Tibial artery (tissue), 4 donors: ENCODE measurements around the gene PTPRG.

Experiments
- DNase-seq, 2 donors: peaks; one replicate each; pipeline ENCODE4 v3.0.0-alpha.2; 2019
- H3K27ac ChIP-seq, 2 donors: fragments of 200-600 bp; sonication (generic) in 1 of 2; 1 replicate in 1 of 2; 2 replicates in 1 of 2; pipeline ENCODE4 v1.5.1; 2018 to 2019; ENCODE audit warnings: mild to moderate bottlenecking in 1 of 2
- H3K27me3 ChIP-seq, 2 donors: fragments of 200-600 bp; sonication (generic) in 1 of 2; one replicate each; pipeline versions ENCODE4 v1.5.1 to v1.6.0; 2016 to 2019
- H3K36me3 ChIP-seq, 3 donors: fragments of 200-600 bp; sonication (generic) in 2 of 3; one replicate each; pipeline ENCODE4 v1.5.1; 2016 to 2019; ENCODE audit warnings: mild to moderate bottlenecking in 2 of 3
- H3K4me1 ChIP-seq, 4 donors: fragments of 200-600 bp; sonication (generic) in 2 of 4; 1 replicate in 3 of 4; 2 replicates in 1 of 4; pipeline ENCODE4 v1.5.1; 2016 to 2019
- H3K4me3 ChIP-seq, 2 donors: fragments of 200-600 bp; sonication (generic) in 1 of 2; 1 replicate in 1 of 2; 2 replicates in 1 of 2; pipeline ENCODE4 v1.5.1; 2018 to 2019; ENCODE audit warnings: mild to moderate bottlenecking in 2 of 2
- H3K9me3 ChIP-seq, 3 donors: fragments of 200-600 bp; sonication (generic) in 1 of 3; one replicate each; pipeline ENCODE4 v1.5.1; 2016 to 2019
- CTCF ChIP-seq, 2 experiments: fragments of 200-600 bp in 1 of 2; fragments of 450-650 bp in 1 of 2; IDR thresholded peaks; one replicate each; pipeline ENCODE4 v1.5.1; 2017 to 2019; ENCODE audit warnings: antibody characterized with exemption in 2 of 2, mild to moderate bottlenecking in 1 of 2, moderate library complexity in 1 of 2
- intact Hi-C: fragments of 100-400 bp; cut with DNase I; formaldehyde crosslinking; loops from one replicate; pipeline ENCODE4 v1.15.0; 2023; ENCODE audit warnings: low total_unique reads

Gene PTPRG

GRCh38 chr3:62225051-62225450, 663.7 kb downstream of the PTPRG start:
- Histone ChIP-seq H3K27me3 (no peaks in the 10 kb centered on the region), H3K9me3 (no peaks in the 10 kb centered on the region), H3K27ac (no peak overlapping the region), H3K36me3 (peaks cover 25 to 57% (median 33%) of the 10 kb centered on the region in 3 donors), H3K4me1 (no peaks in the 10 kb centered on the region), H3K4me3 (no peak overlapping the region)
- intact Hi-C loops = no loop called here
- DNase-seq = no peak
- TF ChIP-seq CTCF (IDR thresholded peaks at IDR 0.05) = no peak

- intact Hi-C loops = no loop called here
These were observed 665.4 kb downstream of the PTPRG start for GRCh38 chr3:62226601-62227339.

GRCh38 chr3:62228467-62228866, 667.1 kb downstream of the PTPRG start:
- no peaks in the 10 kb centered on the region for H3K4me1 ChIP-seq
- no peak for TF ChIP-seq CTCF (IDR thresholded peaks at IDR 0.05)
- intact Hi-C loops = no loop called here
- no peak overlapping the region for H3K27ac ChIP-seq
- no peak for DNase-seq
- H3K9me3 ChIP-seq = no peaks in the 10 kb centered on the region
- peaks cover 0 to 32% (median 17%) of the 10 kb centered on the region in 3 donors for H3K36me3 ChIP-seq
- H3K27me3 ChIP-seq = no peaks in the 10 kb centered on the region
- no peak overlapping the region for H3K4me3 ChIP-seq

More at GRCh38 chr3:62226601-62227339, 665.4 kb downstream of the PTPRG start:
- Histone ChIP-seq H3K27me3 (no peaks in the 10 kb centered on the region), H3K4me1 (no peaks in the 10 kb centered on the region), H3K4me3 (no peak overlapping the region), H3K36me3 (peaks cover 12 to 45% (median 21%) of the 10 kb centered on the region in 3 donors), H3K27ac (no peak overlapping the region), H3K9me3 (no peaks in the 10 kb centered on the region)
- no peak for DNase-seq
- TF ChIP-seq CTCF (IDR thresholded peaks at IDR 0.05) = no peak

DNA sequence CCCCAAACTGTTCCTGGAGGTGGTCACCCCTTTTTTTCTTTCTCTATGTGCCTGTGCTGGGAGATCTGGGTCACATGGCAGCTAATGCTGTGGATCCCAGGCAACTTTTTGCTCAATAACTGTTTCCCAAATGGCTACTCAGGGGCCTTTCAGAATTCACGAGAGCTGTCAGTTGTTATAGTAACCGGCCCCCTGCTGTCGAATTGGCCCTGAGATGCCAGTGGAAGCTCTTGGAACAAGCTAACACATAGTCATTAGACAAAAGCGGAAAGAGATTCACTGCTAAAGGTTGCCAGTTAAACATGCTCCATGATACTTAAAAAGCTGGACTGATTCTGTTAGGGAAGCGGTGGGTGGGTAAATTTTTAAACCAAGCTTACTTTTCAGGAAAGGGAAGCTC, 667.8 kb downstream of the PTPRG start:
- TF ChIP-seq CTCF (IDR thresholded peaks at IDR 0.05) = no peak
- Histone ChIP-seq H3K4me3 (no peak overlapping the region), H3K27ac (no peak overlapping the region), H3K4me1 (no peaks in the 10 kb centered on the region), H3K27me3 (no peaks in the 10 kb centered on the region), H3K36me3 (peaks cover 0 to 32% (median 12%) of the 10 kb centered on the region in 3 donors), H3K9me3 (no peaks in the 10 kb centered on the region)
- no peak for DNase-seq
- intact Hi-C loops = no loop called here

DNA sequence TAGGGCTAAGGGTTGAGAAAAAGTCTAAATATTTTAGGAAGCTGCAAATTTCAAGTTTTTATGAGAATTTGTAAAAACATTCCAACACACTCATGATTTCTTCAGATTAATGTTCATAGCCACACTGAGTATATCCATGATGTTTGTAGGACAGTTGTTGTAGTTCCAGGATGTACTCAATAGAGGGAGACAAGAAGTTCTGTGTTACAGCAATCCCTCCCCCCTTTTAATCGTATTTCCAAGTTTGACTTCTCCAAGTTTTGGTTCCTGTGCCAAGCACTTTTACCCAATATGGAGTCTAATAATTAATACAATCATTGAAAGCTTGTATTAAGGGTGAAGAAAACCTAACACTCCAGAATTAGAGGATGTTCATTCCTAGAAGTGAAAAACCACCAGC, 668.5 kb downstream of the PTPRG start:
- no peak for TF ChIP-seq CTCF (IDR thresholded peaks at IDR 0.05)
- intact Hi-C loops = no loop called here

More for the DNA sequence above, 668.5 kb downstream of the PTPRG start:
- Histone ChIP-seq H3K27ac (no peak overlapping the region), H3K4me3 (no peak overlapping the region), H3K27me3 (no peaks in the 10 kb centered on the region), H3K4me1 (peaks cover 0 to 1% (median 0%) of the 10 kb centered on the region in 4 donors), H3K9me3 (no peaks in the 10 kb centered on the region), H3K36me3 (peaks cover 0 to 32% (median 11%) of the 10 kb centered on the region in 3 donors)
- no peak for DNase-seq
